ENCODE results near the gene HSPA12A.

DNA sequence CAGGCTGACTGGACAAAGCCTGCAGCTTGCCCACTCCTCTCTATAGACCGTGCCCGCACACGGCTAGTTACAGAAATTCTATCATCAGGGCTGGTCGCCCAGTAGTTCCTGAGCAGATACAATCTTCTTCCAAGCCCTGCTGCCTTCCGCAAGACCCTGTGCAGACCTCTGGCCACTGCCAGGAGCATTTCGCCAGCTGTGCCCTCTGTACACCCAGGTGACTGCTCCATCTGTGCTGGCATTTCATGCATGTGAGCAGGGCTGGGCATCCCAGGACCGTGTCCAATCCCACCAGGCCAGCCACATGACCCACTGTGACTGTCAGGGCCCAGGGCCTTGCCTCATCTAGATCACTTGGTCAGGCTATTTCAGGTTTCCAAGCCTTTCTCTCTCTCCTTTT is 36.9 kb downstream of the HSPA12A start:
- TF ChIP-seq, protein P1, sequence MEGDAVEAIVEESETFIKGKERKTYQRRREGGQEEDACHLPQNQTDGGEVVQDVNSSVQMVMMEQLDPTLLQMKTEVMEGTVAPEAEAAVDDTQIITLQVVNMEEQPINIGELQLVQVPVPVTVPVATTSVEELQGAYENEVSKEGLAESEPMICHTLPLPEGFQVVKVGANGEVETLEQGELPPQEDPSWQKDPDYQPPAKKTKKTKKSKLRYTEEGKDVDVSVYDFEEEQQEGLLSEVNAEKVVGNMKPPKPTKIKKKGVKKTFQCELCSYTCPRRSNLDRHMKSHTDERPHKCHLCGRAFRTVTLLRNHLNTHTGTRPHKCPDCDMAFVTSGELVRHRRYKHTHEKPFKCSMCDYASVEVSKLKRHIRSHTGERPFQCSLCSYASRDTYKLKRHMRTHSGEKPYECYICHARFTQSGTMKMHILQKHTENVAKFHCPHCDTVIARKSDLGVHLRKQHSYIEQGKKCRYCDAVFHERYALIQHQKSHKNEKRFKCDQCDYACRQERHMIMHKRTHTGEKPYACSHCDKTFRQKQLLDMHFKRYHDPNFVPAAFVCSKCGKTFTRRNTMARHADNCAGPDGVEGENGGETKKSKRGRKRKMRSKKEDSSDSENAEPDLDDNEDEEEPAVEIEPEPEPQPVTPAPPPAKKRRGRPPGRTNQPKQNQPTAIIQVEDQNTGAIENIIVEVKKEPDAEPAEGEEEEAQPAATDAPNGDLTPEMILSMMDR (conservative IDR thresholded peaks at IDR 0.05; ENCODE audit: low read depth, low read length): no peak
- TF ChIP-seq EZH2 (IDR thresholded peaks at IDR 0.05; ENCODE audit: borderline replicate concordance, low read depth, low read length, poor library complexity, severe bottlenecking): no peak

Data from A673 (cell line).